Suprapubic skin (tissue), 3 donors: ENCODE data around the gene SLIT1.

Experiments used
- CTCF ChIP-seq, 2 donors: fragments of 200-600 bp in 1 of 2; fragments of 450-650 bp in 1 of 2; sonication (generic) in 1 of 2; IDR thresholded peaks; one replicate each; pipeline ENCODE4 v1.5.1; 2016 to 2019; ENCODE audit warnings: antibody characterized with exemption in 2 of 2, mild to moderate bottlenecking in 1 of 2, moderate library complexity in 1 of 2
- EP300 ChIP-seq: sonication (generic); formaldehyde crosslinking; IDR thresholded peaks from one replicate; pipeline ENCODE4 v1.6.1; 2017; ENCODE audit warnings: antibody characterized with exemption

- TF ChIP-seq CTCF (IDR thresholded peaks at IDR 0.05) (no peak), EP300 (no peak)
These were observed 189.9 kb downstream of the SLIT1 start for GRCh38 chr10:96995851-96996250.
